Measurements from ENCODE around the gene TSPO. TPM values are rescaled to one million over a fixed set of nuclear protein-coding genes. Genes with fewer than 3 reads are reported as not detected.

The TSPO gene
- total and polyA plus RNA-seq, 9 of the 15 experiments (the other 6 are each of a cell fraction or from before 2014, with no cell fraction given): 4.9 to 126 (median 25.3) TPM

DNA sequence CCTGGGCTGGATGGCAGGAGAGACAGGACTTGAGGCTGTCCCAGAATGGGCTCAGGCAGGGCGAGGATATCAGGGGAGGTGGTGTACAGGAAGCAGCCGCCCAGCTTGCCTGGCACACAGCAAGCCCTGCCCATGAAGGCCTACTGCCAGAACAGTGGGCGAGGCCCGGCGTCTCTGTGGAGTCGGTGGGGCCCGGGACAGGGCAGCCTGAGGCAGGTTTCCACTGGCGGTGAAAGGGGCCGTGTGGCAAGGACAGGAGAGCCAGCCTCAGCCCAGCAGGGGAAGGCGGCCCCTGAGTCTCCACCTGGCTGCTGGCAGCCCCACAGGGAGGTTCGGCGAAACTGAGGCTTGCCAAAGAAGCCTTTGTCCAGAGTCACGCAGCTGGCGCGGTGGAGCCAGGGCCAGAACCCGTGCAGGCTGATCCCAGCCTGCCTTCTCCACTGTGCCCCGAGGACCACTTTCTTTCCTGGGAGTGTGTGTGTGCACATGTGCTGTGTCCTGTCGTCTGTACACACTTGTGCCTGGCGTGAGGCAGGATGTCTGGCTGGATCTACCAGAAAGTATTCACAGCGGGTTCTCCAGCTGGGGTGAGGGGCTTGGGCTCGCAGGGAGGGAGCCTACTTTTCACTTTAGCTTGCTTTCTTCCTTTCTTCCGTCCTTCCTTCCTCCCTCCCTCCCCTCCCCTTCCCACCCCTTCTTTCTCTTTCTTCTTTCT, 1.2 kb downstream of the TSPO start (continued):
- TF ChIP-seq, protein P1, sequence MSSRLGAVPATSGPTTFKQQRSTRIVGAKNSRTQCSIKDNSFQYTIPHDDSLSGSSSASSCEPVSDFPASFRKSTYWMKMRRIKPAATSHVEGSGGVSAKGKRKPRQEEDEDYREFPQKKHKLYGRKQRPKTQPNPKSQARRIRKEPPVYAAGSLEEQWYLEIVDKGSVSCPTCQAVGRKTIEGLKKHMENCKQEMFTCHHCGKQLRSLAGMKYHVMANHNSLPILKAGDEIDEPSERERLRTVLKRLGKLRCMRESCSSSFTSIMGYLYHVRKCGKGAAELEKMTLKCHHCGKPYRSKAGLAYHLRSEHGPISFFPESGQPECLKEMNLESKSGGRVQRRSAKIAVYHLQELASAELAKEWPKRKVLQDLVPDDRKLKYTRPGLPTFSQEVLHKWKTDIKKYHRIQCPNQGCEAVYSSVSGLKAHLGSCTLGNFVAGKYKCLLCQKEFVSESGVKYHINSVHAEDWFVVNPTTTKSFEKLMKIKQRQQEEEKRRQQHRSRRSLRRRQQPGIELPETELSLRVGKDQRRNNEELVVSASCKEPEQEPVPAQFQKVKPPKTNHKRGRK (tag; IDR thresholded peaks at IDR 0.05): peak; percentile 81
- TF ChIP-seq TFAP4 (CRISPR knock-in tag; IDR thresholded peaks at IDR 0.05; ENCODE audit: borderline replicate concordance) (0 out of 2 replicates have a peak, but pooled peaks have one; percentile 8), RBFOX2 (IDR thresholded peaks at IDR 0.05; ENCODE audit: low read depth, low read length) (peak; percentile 36)
- TF ChIP-seq, protein P2, sequence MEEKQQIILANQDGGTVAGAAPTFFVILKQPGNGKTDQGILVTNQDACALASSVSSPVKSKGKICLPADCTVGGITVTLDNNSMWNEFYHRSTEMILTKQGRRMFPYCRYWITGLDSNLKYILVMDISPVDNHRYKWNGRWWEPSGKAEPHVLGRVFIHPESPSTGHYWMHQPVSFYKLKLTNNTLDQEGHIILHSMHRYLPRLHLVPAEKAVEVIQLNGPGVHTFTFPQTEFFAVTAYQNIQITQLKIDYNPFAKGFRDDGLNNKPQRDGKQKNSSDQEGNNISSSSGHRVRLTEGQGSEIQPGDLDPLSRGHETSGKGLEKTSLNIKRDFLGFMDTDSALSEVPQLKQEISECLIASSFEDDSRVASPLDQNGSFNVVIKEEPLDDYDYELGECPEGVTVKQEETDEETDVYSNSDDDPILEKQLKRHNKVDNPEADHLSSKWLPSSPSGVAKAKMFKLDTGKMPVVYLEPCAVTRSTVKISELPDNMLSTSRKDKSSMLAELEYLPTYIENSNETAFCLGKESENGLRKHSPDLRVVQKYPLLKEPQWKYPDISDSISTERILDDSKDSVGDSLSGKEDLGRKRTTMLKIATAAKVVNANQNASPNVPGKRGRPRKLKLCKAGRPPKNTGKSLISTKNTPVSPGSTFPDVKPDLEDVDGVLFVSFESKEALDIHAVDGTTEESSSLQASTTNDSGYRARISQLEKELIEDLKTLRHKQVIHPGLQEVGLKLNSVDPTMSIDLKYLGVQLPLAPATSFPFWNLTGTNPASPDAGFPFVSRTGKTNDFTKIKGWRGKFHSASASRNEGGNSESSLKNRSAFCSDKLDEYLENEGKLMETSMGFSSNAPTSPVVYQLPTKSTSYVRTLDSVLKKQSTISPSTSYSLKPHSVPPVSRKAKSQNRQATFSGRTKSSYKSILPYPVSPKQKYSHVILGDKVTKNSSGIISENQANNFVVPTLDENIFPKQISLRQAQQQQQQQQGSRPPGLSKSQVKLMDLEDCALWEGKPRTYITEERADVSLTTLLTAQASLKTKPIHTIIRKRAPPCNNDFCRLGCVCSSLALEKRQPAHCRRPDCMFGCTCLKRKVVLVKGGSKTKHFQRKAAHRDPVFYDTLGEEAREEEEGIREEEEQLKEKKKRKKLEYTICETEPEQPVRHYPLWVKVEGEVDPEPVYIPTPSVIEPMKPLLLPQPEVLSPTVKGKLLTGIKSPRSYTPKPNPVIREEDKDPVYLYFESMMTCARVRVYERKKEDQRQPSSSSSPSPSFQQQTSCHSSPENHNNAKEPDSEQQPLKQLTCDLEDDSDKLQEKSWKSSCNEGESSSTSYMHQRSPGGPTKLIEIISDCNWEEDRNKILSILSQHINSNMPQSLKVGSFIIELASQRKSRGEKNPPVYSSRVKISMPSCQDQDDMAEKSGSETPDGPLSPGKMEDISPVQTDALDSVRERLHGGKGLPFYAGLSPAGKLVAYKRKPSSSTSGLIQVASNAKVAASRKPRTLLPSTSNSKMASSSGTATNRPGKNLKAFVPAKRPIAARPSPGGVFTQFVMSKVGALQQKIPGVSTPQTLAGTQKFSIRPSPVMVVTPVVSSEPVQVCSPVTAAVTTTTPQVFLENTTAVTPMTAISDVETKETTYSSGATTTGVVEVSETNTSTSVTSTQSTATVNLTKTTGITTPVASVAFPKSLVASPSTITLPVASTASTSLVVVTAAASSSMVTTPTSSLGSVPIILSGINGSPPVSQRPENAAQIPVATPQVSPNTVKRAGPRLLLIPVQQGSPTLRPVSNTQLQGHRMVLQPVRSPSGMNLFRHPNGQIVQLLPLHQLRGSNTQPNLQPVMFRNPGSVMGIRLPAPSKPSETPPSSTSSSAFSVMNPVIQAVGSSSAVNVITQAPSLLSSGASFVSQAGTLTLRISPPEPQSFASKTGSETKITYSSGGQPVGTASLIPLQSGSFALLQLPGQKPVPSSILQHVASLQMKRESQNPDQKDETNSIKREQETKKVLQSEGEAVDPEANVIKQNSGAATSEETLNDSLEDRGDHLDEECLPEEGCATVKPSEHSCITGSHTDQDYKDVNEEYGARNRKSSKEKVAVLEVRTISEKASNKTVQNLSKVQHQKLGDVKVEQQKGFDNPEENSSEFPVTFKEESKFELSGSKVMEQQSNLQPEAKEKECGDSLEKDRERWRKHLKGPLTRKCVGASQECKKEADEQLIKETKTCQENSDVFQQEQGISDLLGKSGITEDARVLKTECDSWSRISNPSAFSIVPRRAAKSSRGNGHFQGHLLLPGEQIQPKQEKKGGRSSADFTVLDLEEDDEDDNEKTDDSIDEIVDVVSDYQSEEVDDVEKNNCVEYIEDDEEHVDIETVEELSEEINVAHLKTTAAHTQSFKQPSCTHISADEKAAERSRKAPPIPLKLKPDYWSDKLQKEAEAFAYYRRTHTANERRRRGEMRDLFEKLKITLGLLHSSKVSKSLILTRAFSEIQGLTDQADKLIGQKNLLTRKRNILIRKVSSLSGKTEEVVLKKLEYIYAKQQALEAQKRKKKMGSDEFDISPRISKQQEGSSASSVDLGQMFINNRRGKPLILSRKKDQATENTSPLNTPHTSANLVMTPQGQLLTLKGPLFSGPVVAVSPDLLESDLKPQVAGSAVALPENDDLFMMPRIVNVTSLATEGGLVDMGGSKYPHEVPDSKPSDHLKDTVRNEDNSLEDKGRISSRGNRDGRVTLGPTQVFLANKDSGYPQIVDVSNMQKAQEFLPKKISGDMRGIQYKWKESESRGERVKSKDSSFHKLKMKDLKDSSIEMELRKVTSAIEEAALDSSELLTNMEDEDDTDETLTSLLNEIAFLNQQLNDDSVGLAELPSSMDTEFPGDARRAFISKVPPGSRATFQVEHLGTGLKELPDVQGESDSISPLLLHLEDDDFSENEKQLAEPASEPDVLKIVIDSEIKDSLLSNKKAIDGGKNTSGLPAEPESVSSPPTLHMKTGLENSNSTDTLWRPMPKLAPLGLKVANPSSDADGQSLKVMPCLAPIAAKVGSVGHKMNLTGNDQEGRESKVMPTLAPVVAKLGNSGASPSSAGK (IDR thresholded peaks at IDR 0.05): peak; percentile 23
